ENCODE measurements around the gene ANKRD27. TPM values are rescaled to one million over a fixed set of nuclear protein-coding genes. Genes with fewer than 3 reads are reported as not detected.

ANKRD27 gene
- total RNA-seq, 1 donor from 2014 or later: 24.9 TPM

GRCh38 chr19:32605544-32605943 is 69.4 kb downstream of the ANKRD27 start:
- Histone ChIP-seq H3K4me2 (no peak overlapping the region), H3K36me3 (no peaks in the 10 kb centered on the region), H3K4me3 (no peak overlapping the region), H3K9ac (no peak overlapping the region), H3K4me1 (no peaks in the 10 kb centered on the region), H3K9me3 (ENCODE audit: low read depth) (no peaks in the 10 kb centered on the region), H3K27me3 (no peaks in the 10 kb centered on the region), H3K27ac (no peak overlapping the region), H4K20me1 (ENCODE audit: low read depth) (no peaks in the 10 kb centered on the region), H3K79me2 (ENCODE audit: low read depth) (no peaks in the 10 kb centered on the region), H3F3A (ENCODE audit: low read depth) (no peaks in the 10 kb centered on the region), H2AFZ (replicated peaks) (no peak overlapping the region)
- Mint-ChIP-seq H3K4me1 (no peaks in the 10 kb centered on the region), H3K36me3 (peaks cover 13% of the 10 kb centered on the region), H3K4me3 (no peak overlapping the region), H3K9me3 (peaks cover 4% of the 10 kb centered on the region), H3K27ac (no peak overlapping the region), H3K27me3 (ENCODE audit: insufficient read depth, low read depth) (peaks cover 5% of the 10 kb centered on the region)
- no peak for TF ChIP-seq EZH2 (IDR thresholded peaks at IDR 0.05)
- no peak for TF ChIP-seq CTCF (IDR thresholded peaks at IDR 0.05)
- no peak for DNase-seq (ENCODE audit: low spot score)

- no peaks in the 10 kb centered on the region for H4K20me1 ChIP-seq (ENCODE audit: low read depth)
- no peaks in the 10 kb centered on the region for H3K4me1 ChIP-seq
- no peak overlapping the region for H2AFZ ChIP-seq (replicated peaks)
- H3K36me3 ChIP-seq: peaks cover 3% of the 10 kb centered on the region
- H3K4me2 ChIP-seq: no peak overlapping the region
- peaks cover 2% of the 10 kb centered on the region for H3K27me3 Mint-ChIP-seq (ENCODE audit: insufficient read depth, low read depth)
- H3K9me3 ChIP-seq (ENCODE audit: low read depth): no peaks in the 10 kb centered on the region
- H3K4me3 ChIP-seq: no peak overlapping the region
- TF ChIP-seq EZH2phosphoT487 (IDR thresholded peaks at IDR 0.05): no peak
- no peak for TF ChIP-seq CTCF (IDR thresholded peaks at IDR 0.05)
- no peak for TF ChIP-seq EZH2 (IDR thresholded peaks at IDR 0.05)
- no peak overlapping the region for H3K4me3 Mint-ChIP-seq
- H3F3A ChIP-seq (ENCODE audit: low read depth): no peaks in the 10 kb centered on the region
- no peaks in the 10 kb centered on the region for H3K79me2 ChIP-seq (ENCODE audit: low read depth)
- no peak for DNase-seq (ENCODE audit: low spot score)
- H3K9me3 Mint-ChIP-seq: no peaks in the 10 kb centered on the region
- no peak overlapping the region for H3K27ac ChIP-seq
- no peak overlapping the region for H3K9ac ChIP-seq
- peaks cover 12% of the 10 kb centered on the region for H3K36me3 Mint-ChIP-seq
- no peak overlapping the region for H3K27ac Mint-ChIP-seq
- H3K4me1 Mint-ChIP-seq: no peaks in the 10 kb centered on the region
- H3K27me3 ChIP-seq: no peaks in the 10 kb centered on the region
These were observed 71.0 kb downstream of the ANKRD27 start for GRCh38 chr19:32603961-32604360.

- peaks cover 3% of the 10 kb centered on the region for H3K36me3 ChIP-seq
- no peaks in the 10 kb centered on the region for H3K79me2 ChIP-seq (ENCODE audit: low read depth)
- H3K27me3 ChIP-seq: no peaks in the 10 kb centered on the region
- H3K4me3 Mint-ChIP-seq: no peak overlapping the region
- H3K4me2 ChIP-seq: no peak overlapping the region
- no peaks in the 10 kb centered on the region for H3K9me3 Mint-ChIP-seq
- H3K27ac Mint-ChIP-seq: no peak overlapping the region
- H3K9me3 ChIP-seq (ENCODE audit: low read depth): no peaks in the 10 kb centered on the region
- no peak overlapping the region for H2AFZ ChIP-seq (replicated peaks)
- DNase-seq (ENCODE audit: low spot score): peak; percentile 77
- H3K4me3 ChIP-seq: no peak overlapping the region
- H3K4me1 Mint-ChIP-seq: no peaks in the 10 kb centered on the region
- H3F3A ChIP-seq (ENCODE audit: low read depth): no peaks in the 10 kb centered on the region
- H3K36me3 Mint-ChIP-seq: peaks cover 19% of the 10 kb centered on the region
- no peaks in the 10 kb centered on the region for H4K20me1 ChIP-seq (ENCODE audit: low read depth)
- H3K9ac ChIP-seq: no peak overlapping the region
- no peaks in the 10 kb centered on the region for H3K4me1 ChIP-seq
- TF ChIP-seq CTCF (IDR thresholded peaks at IDR 0.05): peak; percentile 97
- TF ChIP-seq EZH2 (IDR thresholded peaks at IDR 0.05): no peak
- no peaks in the 10 kb centered on the region for H3K27me3 Mint-ChIP-seq (ENCODE audit: insufficient read depth, low read depth)
- H3K27ac ChIP-seq: no peak overlapping the region
These were observed 75.2 kb downstream of the ANKRD27 start for GRCh38 chr19:32599736-32600157.
